ENCODE data around the gene ZNF205.

DNA sequence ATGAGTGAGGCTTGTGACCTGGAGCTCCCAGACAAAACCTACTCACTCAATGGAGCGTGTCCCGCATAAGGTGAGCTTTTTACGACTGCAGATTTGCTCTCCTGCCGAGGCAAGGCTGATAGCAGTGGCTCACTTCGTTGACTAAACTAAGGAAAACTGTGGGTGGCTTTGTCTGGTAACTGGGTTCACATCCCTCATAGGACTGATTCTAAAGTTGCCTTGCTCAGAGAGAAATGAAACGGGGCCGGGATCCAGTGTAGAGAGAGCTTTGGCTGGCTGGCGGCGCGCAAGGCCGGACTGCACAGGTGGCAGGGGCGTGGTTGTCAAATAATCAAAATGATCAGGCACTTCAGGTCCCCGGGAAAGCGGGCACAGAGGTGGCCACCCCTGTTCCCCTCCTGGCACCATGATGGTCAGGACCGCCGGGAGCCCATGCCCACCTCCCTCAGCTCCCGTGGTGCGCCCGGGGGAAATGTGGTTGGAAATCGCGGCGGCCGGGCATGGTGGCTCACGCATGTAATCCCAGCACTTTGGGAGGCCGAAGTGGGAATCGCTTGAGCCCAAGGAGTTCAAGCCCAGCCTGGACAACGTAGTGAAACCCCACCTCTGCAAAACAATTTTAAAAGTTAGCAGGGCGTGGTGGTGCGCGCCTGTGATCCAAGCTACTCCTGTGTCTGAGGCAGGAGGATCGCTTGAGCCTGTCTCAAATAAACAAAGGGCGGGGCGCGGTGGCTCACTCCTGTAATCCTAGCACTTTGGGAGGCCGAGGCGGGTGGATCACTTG, 49.0 kb downstream of the ZNF205 start:
- TF ChIP-seq EZH2phosphoT487 (IDR thresholded peaks at IDR 0.05) (no peak), EZH2 (IDR thresholded peaks at IDR 0.05) (no peak)
- TF ChIP-seq, protein P1, sequence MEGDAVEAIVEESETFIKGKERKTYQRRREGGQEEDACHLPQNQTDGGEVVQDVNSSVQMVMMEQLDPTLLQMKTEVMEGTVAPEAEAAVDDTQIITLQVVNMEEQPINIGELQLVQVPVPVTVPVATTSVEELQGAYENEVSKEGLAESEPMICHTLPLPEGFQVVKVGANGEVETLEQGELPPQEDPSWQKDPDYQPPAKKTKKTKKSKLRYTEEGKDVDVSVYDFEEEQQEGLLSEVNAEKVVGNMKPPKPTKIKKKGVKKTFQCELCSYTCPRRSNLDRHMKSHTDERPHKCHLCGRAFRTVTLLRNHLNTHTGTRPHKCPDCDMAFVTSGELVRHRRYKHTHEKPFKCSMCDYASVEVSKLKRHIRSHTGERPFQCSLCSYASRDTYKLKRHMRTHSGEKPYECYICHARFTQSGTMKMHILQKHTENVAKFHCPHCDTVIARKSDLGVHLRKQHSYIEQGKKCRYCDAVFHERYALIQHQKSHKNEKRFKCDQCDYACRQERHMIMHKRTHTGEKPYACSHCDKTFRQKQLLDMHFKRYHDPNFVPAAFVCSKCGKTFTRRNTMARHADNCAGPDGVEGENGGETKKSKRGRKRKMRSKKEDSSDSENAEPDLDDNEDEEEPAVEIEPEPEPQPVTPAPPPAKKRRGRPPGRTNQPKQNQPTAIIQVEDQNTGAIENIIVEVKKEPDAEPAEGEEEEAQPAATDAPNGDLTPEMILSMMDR (IDR thresholded peaks at IDR 0.05) = no peak
